Epithelial cell of proximal tubule (primary cell): ENCODE results near the gene HDGFL2. TPM values are rescaled to one million over a fixed set of nuclear protein-coding genes. Genes with fewer than 3 reads are reported as not detected.
"Not testable (repeated sequence)": the region's sequence is repeated elsewhere in the genome, so short reads cannot be mapped to it uniquely, and the experiment has no call there.

Experiments
- DNase-seq: peaks from one replicate; pipeline ENCODE4 v3.0.0-alpha.2; 2011; ENCODE audit warnings: low read depth
- H3K4me3 ChIP-seq: 2 replicates; pipeline ENCODE4 v1.5.1; 2011; ENCODE audit warnings: low read depth, mild to moderate bottlenecking, low read length
- CTCF ChIP-seq: conservative IDR thresholded peaks from 2 replicates; pipeline ENCODE4 v1.5.1; 2012; ENCODE audit warnings: low read depth, mild to moderate bottlenecking, low read length
- total RNA-seq: library from RNA; depleted of rRNA; stranded (reverse); fragments of >200 nt; gene quantifications from 2 replicates; pipeline ENCODE4 v1.2.3, GENCODE V29; 2015

Gene HDGFL2
- total RNA-seq, 1 donor from 2014 or later, result 91.8 TPM

- no peak overlapping the region for H3K4me3 ChIP-seq
- no peak for DNase-seq
- no peak for TF ChIP-seq CTCF
These were observed 64.7 kb downstream of the HDGFL2 start for GRCh38 chr19:4536798-4537197.

- TF ChIP-seq CTCF, result no peak
These were observed 66.0 kb downstream of the HDGFL2 start for GRCh38 chr19:4537953-4538600.

GRCh38 chr19:4538601-4538954 is 66.5 kb downstream of the HDGFL2 start:
- TF ChIP-seq CTCF, result no peak
- DNase-seq, result no peak
- H3K4me3 ChIP-seq, result no peak overlapping the region

More at GRCh38 chr19:4537953-4538600, 66.0 kb downstream of the HDGFL2 start:
- H3K4me3 ChIP-seq, result no peak overlapping the region
- no peak for DNase-seq

GRCh38 chr19:4539169-4539692 is 67.1 kb downstream of the HDGFL2 start:
- TF ChIP-seq CTCF, result no peak
- H3K4me3 ChIP-seq, result no peak overlapping the region
- no peak for DNase-seq

- DNase-seq, result no peak
- no peak for TF ChIP-seq CTCF
- no peak within 1 kb of the TSS for H3K4me3 ChIP-seq
These were observed 67.8 kb downstream of the HDGFL2 start, which contains the start of gene LRG1 for GRCh38 chr19:4539693-4540581. Gene LRG1, minus strand, starts transcription at chr19:4540036. Its CDS starts 23 bp downstream, at chr19:4540013.

- H3K4me3 ChIP-seq, result no peak overlapping the region
- TF ChIP-seq CTCF, result no peak
- DNase-seq, result no peak
These were observed 69.2 kb downstream of the HDGFL2 start for GRCh38 chr19:4541114-4541805.

GRCh38 chr19:4541806-4542145 is 69.7 kb downstream of the HDGFL2 start:
- not testable (repeated sequence) for DNase-seq, H3K4me3 ChIP-seq
